Amniotic epithelial cell (primary cell): ENCODE results near the gene NLRC5.
"Not testable (repeated sequence)": the region's sequence is repeated elsewhere in the genome, so short reads cannot be mapped to it uniquely, and the experiment has no call there.

Source experiments
- DNase-seq: peaks from one replicate; pipeline ENCODE4 v3.0.0-alpha.2; 2010; ENCODE audit warnings: low read depth

Gene NLRC5

DNA sequence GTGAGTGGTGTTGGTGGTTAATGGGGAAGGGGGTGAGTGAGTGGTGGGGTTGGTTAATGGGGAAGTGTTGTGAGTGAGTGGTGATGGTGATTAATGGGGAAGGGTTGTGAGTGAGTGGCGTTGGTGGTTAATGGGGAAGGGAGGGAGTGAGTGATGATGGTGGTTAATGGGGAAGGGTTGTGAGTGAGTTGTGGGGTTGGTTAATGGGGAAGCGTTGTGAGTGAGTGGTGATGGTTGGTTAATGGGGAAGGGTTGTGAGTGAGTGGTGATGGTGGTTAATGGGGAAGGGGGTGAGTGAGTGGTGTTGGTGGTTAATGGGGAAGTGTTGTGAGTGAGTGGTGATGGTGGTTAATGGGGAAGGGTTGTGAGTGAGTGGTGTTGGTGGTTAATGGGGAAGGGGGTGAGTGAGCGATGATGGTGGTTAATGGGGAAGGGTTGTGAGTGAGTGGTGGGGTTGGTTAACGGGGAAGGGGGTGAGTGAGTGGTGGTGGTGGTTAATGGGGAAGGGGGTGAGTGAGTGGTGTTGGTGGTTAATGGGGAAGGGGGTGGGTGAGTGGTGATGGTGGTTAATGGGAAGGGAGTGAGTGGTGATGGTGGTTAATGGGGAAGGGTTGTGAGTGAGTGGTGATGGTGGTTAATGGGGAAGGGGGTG lies 81.8 kb downstream of the NLRC5 start:
- not testable (repeated sequence) for DNase-seq

DNA sequence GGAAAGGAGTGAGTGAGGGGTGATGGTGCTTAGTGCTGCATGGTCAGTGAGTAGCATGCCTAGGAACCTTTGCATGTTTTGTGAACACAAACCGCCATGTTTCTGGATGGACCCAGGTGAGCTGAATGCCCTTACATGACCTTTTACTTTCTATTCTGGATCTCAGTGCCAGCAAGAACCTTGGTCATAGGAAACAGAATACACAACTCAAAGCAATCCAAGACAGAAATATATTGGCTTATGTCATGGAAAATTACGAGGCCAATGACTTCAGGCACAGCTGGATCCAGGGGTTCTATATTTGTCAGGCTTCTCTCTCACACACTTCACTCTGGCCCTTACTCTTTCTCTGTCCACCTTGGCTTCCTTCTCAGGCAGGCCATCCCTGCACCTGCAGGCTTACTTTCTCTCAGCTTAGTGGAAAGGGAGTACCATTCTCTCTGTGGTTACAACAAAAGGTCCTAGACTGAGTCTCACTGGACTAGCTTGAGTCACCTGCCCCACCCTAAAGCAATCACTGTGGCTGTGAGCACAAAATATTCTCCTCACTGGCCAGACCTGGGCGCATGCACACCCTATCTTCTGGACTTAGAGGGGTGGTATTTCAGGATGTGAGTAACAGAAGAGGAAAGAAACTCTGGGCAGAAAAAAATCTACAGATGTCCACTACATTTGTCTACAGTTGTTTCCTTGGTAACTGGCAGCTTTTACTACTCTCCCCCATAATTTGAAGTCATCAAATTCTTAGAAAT lies 82.7 kb downstream of the NLRC5 start:
- DNase-seq: peak; percentile 43

- DNase-seq: no peak
These were observed 83.4 kb downstream of the NLRC5 start for GRCh38 chr16:57072616-57073275.

DNA sequence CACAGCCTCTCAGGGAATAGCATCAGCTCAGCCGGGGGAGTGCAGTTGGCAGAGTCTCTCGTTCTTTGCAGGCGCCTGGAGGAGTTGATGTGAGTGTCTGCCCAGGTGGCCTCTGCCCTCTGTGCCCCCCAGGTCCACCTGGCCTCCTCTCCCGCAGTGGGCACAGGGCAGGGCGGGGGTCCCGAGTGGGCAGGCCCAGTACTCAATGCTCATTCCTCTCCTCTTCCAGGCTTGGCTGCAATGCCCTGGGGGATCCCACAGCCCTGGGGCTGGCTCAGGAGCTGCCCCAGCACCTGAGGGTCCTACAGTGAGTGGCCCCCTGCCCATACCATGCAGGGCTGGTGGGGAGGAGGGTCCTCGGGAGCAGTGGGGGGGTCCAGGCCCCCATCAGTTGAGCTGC lies 88.4 kb downstream of the NLRC5 start:
- DNase-seq: no peak

GRCh38 chr16:57081744-57082143 lies 92.4 kb downstream of the NLRC5 start:
- no peak for DNase-seq

DNA sequence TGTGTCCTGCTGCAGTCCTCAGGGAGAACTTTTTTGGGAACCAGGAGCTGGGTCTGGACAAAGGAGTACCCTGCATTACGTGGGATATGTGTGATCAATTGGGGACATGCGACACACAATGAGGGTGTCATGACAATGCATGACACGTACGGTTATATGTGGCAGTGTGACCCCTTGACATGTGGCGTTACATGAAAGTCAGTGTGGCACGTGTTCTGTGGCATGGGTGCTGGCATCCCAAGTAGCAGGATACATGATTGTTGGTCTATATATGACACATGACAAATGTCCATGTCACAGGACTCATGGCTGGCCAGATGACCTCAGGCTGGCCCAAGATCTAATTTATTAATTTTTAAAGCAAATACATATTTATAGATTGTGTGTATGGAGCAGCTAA lies 93.3 kb downstream of the NLRC5 start:
- no peak for DNase-seq

GRCh38 chr16:57083485-57084126 lies 94.2 kb downstream of the NLRC5 start:
- DNase-seq: no peak

DNA sequence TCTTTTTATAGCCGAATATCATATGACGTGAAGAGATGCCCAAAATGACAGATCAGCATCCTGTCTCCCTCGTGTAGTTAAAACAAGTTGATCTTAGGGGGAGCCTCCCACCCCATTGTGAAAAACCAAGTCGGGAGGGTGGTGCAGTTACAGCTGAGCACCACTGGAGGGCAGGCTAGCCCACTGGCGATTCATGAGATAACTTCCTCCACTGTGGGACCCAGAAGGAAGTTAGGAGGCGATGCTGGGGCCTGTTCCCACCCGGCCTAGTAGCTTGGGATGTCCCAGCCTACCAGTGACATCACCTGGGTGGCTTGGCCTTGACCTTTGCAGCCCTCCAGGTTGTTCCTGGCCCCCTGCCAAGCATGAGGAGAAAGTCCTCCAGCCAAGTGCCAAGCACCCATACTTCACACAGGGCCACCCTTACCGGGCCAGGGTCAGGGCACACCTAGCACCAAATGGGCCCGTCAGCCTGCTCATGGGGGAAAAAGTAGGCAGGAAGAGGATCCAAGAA lies 95.0 kb downstream of the NLRC5 start:
- peak; percentile 56 for DNase-seq

GRCh38 chr16:57084996-57085395 lies 95.6 kb downstream of the NLRC5 start:
- no peak for DNase-seq

DNA sequence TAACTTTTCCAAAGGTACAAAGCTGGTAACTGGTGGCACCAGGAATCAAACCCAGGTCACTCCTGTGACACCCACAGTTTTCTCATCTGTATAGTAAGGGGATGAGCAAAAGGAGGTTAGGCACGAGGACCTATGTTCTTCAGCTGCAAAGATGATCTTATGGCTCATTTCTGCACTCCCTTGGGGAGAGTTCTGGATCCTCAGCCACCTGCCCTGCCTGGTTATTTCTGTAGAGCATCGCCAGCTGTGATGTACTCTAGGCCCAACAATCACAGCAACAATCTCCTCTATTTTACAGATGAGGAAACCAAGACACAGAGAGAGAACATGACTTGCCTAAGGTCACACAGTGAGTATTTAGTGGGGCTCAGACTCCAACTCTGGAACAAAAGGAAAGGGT lies 97.6 kb downstream of the NLRC5 start:
- no peak for DNase-seq

GRCh38 chr16:57089406-57089805 lies 100.0 kb downstream of the NLRC5 start:
- DNase-seq: no peak

DNA sequence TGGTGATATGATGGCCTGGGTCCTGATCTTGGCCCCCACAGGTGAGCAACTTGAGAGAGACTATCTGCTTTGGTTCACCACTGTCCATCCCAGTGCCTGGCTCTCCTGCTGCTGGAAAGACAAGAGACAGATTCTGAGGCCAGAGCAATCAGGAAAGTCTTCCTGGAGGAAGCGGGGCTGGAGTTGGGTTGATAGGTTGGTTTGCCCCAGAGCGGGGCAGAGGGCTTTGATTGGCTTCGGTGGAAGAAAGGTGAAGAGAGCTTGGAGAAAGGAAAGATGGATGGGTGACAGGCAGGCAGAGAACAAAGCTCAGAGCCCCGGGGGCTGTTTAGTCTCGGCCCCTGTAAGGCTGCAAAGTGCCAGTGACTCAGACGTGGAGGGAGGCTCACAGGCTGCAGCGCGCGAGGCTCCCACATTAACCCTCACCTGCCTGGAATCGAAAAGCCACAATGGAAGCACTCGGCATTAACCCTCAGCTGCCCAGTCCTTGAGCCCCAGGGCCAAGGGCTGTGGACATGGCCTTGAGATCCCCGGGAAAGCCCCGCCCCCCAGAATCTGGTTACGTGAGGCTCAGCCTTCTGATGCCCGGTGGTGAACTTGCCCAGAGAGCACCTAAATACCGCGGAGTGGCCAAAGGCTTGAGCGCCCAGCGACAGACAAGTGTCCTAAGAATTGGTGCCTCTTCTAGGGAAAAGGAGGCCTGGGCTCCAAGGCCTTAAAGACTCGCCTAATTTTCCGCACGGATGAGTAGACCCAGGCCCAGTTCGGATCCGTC lies 102.0 kb downstream of the NLRC5 start:
- DNase-seq: peak; percentile 87

DNA sequence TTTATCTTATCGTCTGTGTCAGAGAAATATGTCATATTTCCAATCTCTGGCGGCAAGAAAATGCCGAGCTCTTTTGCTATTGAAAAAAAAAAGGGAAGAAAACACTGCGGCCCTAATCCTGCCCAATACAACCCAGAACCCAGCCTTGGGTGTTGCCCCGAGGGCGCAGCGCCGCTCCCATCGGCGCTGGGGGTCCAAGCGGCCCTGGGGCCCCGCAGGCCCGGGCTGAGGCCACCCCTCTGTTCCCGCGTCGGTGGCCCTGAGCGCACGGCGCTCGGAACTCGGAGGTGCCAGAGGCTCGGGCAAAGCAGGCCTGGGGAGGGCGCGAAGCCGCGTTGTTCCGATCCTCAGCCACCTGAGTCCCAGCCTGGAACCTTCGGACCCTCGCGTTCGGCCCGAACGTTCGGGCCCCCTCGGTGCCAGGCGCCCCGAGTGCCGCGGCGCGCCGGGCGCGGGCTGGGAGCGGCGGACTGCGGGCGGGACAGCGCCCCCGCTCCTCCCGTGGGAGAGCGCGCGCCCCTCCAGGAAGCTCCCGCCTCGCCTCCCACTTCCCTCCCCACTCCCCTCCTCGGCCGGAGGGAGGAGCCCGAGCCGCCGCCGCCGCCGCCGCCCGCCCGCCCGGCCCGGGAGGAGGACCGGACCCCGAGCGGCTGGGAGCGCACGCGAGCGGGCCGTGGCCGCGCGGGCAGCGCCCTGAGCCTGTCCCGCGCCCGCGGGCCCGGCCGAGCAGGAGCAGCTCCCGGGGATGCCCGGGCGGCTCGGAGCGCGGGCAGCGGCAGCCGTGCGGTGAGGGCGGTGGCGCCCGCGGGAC lies 102.8 kb downstream of the NLRC5 start, which contains the start of gene CPNE2:
Gene CPNE2, plus strand, starts transcription at position 609 of the 811 bp plus-strand sequence. CDS start 18,160 bp downstream, outside the sequence.
- peak; percentile 53 for DNase-seq

DNA sequence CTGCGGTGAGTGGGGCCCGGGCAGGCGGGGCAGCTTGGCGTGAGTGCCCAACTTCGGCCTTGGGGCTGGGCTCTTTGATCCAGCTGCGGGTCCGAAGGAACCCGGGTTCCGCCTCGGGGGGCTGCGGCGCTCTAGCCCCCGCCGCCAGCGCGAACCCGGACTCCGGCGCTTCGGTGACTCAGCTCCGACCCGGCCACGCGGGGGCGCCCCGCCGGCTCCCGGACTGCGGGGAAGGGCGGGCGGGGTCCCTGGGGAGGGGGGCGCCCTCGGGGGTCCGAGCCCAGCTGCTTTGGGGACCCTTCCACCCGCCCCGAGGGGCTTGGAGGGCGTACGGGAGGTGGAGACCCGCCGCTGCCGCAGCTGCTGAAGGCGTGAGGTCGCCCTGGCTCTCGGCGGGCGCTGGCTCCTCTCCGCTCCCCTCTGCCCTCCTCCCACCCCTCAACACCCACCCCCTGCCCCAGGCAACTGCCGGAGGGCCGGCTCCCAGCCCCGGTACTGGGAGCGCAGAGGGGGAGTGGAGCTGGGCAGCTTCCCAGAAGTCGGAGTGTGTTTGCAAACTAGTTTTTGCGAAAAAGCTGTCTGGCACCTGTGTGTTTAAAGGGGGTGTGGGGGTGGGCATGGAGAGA lies 103.5 kb downstream of the NLRC5 start:
- no peak for DNase-seq

DNA sequence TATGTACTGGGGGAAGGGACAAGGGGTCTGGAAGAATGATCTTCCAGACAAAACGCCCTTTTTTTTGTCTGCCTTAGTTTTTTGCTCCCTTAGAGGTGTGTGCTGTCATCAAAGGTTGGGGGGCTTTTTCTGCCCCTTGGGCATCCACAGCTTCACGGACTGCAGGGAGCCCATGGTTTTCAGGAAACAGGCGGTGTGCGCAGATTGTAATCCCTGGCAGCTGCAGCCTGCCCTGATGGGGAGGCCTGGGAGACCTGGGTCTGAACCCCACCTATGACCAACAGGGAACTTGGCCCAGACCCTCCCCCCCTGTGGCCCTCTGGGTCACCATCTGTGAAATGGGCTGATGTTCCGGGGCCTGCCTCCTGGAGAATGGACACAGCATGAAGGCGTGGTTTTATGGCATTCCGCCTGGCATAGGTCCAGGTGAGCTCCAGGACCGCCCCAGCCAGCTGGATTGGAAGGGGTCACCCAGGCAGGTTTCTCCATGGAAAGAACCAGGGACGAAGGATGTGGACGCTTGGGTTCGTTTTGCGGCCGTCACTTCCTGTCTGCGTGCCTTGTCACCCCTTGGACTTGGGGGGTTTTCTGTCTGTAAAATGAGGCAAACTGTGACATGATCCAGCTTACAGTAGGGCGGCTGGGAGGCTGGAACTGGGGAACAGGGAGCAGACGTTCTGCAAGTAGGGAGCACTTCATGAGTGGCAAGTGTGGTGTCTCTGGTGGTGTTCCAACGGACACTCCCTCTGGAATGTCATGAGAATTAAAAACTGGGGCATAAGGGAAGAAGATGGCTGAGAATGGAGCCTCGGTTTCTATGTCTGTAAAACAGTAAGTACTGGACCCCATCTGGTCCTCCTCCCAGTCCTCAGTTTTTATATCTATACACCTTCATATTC lies 104.6 kb downstream of the NLRC5 start:
- no peak for DNase-seq

DNA sequence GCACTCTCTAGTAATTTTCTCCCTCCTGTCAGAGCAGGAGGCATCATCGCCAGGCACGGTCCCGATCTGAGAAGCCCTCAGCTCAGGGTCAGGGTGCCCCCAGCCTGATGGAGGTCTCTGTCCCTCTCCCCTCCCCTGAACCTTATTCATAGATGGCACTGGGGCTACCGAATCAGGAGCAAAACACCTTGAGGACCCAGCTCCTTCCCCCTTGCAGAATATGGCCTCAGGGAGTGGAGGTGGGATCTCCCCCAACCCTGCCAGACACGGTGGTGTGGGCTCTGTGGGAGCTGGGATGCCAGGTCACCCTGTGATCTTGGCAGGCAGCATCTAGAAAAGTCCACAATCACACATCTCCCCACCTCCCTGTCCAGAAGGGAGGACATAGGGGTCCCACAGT lies 105.6 kb downstream of the NLRC5 start:
- no peak for DNase-seq

DNA sequence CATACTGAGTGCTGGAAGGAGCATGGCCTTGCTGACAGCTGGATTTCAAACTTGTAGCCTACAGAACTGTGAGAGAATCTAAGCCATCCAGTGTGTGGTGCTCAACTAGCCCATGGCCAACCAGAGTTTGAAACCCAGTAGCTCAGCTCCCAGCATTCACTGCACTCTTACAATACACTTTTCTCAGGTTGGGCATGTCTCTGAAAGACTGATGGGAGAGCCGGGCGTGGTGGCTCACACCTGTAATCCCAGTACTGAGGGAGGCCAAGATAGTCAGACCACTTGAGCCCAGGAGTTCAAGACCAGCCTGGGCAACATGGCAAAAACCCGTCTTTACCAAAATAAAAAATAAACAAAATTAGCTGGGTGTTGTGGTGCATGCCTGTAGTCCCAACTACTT lies 106.8 kb downstream of the NLRC5 start:
- DNase-seq: no peak

DNA sequence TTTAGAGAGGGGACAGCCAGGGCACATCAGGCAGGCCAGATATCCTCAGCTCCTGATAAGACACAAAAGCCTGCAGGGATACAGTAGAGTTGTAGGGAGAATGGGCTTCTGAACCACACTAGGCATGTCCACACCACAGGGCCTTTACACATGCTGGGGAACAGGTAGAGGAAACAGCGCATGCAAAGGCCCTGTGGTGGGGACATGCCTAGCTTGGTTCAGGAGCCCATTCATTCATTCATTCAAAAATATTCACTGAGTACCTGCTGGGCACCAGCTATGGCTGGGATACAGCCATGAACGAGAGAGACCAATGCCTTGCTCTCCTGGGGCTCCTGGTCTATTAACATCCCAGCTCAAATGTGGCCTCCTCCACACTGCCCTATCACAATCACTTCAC lies 107.4 kb downstream of the NLRC5 start:
- no peak for DNase-seq

GRCh38 chr16:57098188-57098841 lies 109.0 kb downstream of the NLRC5 start:
- no peak for DNase-seq
